Measurements from ENCODE around the gene STK33.

DNA sequence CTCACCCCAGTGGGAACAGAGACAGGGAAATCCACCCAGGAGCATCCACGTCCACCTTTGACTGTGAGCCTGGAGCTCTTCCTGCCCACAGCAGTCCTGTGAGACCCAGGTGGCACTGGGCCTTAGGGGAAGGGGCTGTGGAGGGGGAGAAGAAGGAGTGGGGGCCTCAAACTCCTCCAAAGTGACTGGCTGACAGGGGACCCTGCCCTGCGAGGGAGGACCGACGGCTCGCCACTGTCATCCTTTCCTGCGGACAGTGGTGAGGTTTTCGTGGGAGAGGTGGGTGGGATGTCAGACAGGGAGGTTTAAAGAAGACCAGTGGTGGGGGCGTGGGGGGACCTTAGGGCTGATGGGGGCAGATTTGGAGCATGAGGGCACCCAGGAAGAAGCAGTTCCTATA is 237.8 kb downstream of the STK33 start:
- TF ChIP-seq POLR2A (IDR thresholded peaks at IDR 0.05) (no peak), POLR2AphosphoS5 (IDR thresholded peaks at IDR 0.05) (no peak)
